C4-2B (cell line): ENCODE data around the gene JOSD1.

ENCODE experiments used
- ZFX ChIP-seq: fragments of 450-650 bp; IDR thresholded peaks from 2 replicates; pipeline ENCODE4 v1.6.1; 2017
- TF ChIP-seq, protein P1 (sequence below): fragments of 450-650 bp; conservative IDR thresholded peaks from 2 replicates; pipeline ENCODE4 v1.5.1; 2017; ENCODE audit warnings: mild to moderate bottlenecking

DNA sequence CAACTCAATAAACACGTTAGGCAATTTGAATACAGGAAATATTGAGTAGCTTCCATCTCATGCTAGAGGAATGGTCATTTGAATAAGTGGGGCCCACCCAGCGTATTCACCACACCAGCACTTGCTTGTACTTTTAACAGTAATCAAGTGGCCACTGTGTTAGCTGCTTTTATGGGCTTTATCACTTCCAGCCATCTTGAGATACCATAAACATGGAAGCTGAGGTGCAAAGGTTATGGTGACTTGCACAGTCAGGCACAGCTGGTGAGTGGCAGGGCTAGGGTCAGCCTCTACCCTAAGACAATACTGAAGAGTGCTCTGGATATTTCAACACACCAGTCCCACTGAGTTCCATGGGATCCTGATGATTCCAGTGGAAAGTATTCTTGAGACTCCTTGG is 6.7 kb downstream of the JOSD1 start:
- TF ChIP-seq, protein P1, sequence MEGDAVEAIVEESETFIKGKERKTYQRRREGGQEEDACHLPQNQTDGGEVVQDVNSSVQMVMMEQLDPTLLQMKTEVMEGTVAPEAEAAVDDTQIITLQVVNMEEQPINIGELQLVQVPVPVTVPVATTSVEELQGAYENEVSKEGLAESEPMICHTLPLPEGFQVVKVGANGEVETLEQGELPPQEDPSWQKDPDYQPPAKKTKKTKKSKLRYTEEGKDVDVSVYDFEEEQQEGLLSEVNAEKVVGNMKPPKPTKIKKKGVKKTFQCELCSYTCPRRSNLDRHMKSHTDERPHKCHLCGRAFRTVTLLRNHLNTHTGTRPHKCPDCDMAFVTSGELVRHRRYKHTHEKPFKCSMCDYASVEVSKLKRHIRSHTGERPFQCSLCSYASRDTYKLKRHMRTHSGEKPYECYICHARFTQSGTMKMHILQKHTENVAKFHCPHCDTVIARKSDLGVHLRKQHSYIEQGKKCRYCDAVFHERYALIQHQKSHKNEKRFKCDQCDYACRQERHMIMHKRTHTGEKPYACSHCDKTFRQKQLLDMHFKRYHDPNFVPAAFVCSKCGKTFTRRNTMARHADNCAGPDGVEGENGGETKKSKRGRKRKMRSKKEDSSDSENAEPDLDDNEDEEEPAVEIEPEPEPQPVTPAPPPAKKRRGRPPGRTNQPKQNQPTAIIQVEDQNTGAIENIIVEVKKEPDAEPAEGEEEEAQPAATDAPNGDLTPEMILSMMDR: no peak
- TF ChIP-seq ZFX: no peak
